Stimulated activated naive CD4-positive, alpha-beta T cell (primary cell): Measurements from ENCODE around the gene LPCAT1.
"Not testable (repeated sequence)": the region's sequence is repeated elsewhere in the genome, so short reads cannot be mapped to it uniquely, and the experiment has no call there.

ENCODE experiments used
- DNase-seq, 6 experiments: peaks; one replicate each; lab custom pipeline; 2025; lab: John Stamatoyannopoulos, UW

The LPCAT1 gene

DNA sequence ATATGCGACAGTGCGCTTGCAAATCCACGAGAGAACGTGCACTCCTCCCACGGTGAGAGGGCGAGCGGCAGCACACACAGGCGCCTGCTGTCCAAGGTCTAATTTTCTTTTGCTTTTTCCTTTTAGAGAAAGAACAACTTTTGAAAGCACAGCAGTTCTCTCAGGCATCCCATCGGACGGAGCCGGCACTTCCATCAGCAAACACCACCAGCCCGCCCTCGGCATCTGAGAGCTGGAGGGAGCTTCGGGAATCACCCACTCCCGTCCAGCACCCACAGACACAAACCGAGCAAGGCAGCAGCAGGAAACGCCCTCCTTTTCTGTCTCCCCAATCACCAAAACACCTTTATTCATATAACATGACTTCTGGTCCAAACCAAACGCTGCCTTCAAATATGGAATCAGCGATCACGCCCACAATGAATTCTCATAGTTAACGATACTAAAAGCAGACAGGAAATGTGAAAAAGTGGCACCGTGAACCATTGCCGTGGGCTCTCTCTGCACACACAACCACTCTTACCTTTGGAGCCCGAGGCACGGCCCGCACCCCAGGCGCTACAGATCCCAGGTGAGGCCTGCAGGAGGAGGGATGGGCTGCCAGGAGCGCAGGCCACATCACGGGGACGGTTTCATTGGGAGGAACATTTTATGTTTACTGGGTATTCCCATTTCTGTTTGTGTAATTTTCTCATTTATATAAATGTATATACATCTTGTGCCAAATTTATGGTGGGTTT is 14.2 kb downstream of the LPCAT1 start:
- DNase-seq, result no peak

- DNase-seq, result no peak
Observed at GRCh38 chr5:1508659-1509290, 15.0 kb downstream of the LPCAT1 start.

GRCh38 chr5:1507961-1508658 is 15.7 kb downstream of the LPCAT1 start:
- no peak for DNase-seq

DNA sequence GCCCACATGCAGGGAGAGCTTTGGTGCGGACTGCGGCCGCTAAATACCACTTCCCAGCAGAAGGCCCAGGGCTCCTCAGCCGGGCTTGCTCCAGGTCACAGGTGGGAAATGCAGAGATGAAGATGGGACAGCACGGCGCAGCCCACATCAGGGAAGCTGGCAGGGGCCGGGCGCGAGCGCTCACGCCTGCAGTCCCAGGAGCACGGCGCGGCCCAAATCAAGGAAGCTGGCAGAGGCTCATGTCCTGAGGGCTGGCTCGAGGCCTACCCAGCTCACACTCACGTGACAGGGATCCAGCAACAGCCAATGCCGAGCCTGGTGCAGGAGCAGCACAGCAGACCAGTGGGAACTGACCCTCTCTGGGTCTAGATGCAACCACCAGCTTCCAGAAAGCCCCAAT is 16.3 kb downstream of the LPCAT1 start:
- DNase-seq, result no peak

DNA sequence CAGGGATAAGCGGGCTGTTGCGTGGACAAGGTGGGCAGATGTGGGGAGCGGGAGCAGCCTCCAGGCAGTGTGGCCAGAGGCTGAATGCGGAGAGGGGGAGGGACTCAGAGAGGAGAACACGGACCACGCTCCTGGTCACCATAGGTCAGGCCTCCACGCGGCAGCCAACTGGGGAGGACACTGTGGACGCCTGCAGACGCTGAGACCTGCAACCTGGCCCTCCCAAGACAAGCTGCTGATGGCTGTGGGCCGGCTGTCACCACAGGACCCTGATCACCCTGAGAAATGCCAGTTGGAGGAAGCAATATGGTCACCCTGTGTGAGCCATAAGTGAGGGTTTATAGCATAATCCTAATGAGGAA is 16.8 kb downstream of the LPCAT1 start:
- DNase-seq, result no peak

DNA sequence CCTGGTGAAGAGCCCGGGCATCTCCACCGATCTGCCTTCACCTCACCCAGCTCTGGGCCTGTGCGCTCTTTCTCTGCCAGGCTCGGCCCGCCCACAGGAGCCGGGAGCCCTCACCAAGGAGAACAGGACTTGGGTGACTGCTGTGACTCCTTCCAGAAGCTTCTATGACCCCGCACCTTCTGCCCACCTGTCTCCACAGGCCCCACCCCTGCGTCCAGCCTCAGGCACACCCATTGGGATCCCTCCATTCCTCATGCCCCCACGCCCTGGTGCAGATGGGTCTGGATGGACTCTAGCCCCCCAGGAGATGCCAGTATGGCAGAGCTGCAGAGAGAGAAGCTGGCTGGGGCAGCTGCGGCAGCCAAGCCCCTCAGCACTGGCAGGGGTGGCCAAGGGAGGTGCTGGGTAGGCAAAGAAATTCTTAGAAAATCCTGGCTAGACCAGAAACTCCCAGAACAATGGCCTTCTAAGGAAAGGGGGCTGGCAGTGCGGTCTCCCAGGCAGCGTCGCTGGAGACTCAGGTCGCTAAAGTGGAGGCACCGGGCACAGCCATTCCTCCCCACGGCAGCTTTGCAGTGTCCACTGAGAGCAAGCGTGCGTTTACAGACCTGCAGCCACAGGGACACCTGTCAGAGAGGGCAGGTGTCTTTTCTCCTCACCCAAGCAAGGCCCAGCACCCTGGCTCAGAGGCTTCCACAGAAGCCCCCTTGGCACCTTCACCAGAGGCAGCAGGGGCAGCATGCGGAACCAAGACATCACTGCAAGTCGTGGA is 17.3 kb downstream of the LPCAT1 start:
- no peak for DNase-seq

GRCh38 chr5:1505506-1506241 is 18.1 kb downstream of the LPCAT1 start:
- DNase-seq, result no peak

- not testable (repeated sequence) for DNase-seq
Observed at GRCh38 chr5:1505089-1505488, 18.7 kb downstream of the LPCAT1 start.

DNA sequence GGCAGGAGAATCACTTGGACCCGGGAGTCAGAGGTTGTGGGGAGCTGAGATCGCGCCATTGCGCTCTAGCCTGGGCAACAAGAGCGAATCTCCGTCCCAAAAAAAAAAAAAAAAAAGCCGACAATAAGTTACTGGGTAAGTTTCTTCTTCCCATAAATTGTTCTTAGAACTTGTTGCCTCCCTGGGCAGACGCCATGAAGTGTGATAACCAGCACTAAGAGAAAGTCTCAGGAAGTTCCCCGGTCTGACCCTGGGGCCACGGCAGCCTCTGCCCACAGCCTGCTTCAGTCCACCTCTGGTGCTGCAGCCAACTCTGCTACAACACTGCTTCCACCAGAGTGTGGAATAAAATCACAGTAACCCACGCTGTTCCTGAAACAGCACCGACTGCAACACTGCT is 19.1 kb downstream of the LPCAT1 start:
- no peak for DNase-seq

DNA sequence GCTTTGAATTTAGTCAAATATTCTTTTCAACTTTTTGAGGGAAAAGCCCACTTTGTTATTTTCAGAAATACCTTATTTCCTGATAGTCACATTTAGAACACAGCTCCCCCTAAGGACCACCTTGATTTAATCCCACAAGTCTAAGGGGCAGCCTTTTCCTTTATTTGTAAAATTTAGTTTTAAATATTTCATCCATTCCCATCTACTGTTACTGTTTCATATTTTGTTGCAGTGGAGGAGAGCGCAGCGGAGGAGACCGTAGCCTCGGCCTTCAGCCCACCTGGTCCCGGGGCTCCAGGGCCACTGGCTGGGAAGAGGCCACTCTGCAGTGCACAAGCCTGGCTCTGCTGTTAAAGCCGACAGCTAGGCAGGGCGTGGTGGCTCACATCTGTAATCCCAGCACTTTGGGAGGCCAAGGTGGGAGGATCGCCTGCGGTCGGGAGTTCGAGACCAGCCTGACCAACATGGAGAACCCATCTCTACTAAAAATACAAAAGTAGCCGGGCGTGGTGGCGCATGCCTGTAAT is 19.6 kb downstream of the LPCAT1 start:
- DNase-seq, result no peak

- DNase-seq, result peak in 1 of 6 experiments; percentile 44
Observed at GRCh38 chr5:1503241-1504068, 20.3 kb downstream of the LPCAT1 start.

GRCh38 chr5:1502737-1503120 is 21.0 kb downstream of the LPCAT1 start:
- DNase-seq, result no peak

- peak in 5 of 6 experiments; percentile 3 to 34 (median 29) for DNase-seq
Observed at GRCh38 chr5:1502046-1502736, 21.6 kb downstream of the LPCAT1 start.

- DNase-seq, result peak in 4 of 6 experiments; percentile 29 to 45 (median 38)
Observed at GRCh38 chr5:1501372-1502045, 22.3 kb downstream of the LPCAT1 start.

DNA sequence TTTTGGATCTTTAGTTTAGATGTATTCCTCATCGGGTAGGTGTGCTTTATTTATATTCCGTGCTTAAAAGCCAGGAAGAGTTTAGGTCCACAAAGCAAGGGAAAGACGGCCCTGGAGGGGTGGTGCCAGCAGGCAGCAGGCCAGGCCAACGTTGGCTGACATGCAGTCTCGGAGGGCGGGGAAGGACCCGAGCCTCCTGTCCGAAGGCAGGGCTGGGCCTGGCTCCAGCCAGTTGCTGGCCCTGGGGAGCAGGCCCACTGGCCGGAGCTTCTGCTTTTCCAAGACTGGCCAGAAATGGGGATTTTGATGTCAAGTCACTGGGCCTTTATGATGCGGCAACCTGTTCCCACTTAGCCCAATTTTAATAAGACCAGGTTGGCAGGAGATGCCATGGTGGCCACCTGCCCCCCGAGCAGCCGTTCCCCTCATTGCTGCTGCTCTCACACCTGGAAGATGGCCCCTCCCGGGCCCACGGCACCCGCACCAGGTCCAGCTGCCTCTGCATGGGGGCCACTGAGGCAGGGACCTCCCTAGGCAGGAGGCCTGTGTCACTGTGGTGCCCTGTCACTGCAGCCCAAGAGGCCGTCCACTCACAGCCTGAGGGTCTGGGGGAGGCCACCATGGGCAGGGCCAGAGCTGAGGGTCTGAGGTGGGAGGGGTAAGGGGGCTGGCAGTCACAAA is 23.2 kb downstream of the LPCAT1 start:
- DNase-seq, result no peak

DNA sequence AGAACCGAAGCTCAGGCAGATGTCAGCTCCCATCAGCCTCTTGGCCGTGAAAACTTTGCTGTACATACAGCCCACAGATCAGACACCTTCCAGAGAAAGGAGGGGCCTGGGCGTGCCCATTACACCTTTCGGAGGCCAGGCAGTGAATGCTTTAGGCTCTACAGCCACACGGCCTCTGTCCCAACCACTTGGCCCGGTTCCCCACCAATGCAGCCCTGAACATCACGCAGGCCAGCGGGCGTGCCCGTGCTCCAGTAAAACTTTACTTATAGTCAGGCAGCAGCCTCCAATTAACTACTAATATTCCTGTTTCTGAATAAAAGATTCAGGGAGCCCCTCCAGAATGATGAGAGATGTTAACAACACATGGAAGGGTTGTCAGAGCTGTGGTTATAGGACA is 23.9 kb downstream of the LPCAT1 start:
- DNase-seq, result no peak

GRCh38 chr5:1498623-1499416 is 24.9 kb downstream of the LPCAT1 start:
- no peak for DNase-seq
